ENCODE measurements around the gene SUMO3. TPM values are rescaled to one million over a fixed set of nuclear protein-coding genes. Genes with fewer than 3 reads are reported as not detected.

SUMO3 gene
- total and polyA plus RNA-seq, 2 of the 8 experiments (the other 6 are each of a cell fraction or from before 2014, with no cell fraction given) = 96.8 to 101 TPM

DNA sequence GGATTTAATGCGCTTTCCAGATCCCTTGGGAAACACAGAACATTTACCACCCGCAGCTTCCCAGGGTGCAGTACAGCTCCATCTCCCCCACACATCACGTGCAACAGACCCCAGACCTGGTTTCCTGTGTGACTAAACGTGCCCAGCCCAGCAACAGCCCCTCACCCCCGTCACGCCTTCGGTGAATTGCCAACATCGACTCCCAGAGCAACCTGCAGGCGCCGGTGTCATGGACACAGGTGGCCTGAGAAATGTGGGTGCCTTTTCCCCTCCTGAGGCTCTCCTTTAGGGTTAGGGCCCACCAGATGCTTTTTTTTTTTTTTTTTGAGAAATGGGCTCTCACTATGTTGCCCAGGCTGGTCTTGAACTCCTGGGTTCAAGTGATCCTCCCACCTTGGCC, 24.2 kb upstream of the SUMO3 start:
- Histone ChIP-seq H4K91ac (replicated peaks; ENCODE audit: insufficient read length, low read length) (no peak overlapping the region), H3K9me3 (ENCODE audit: insufficient read depth in 2 of 2, low read depth in 1 of 2, low read length in 1 of 2) (no peaks in the 10 kb centered on the region), H3K14ac (ENCODE audit: insufficient read length) (no peak overlapping the region), H3K4me1 (replicated peaks in 1 of 4; ENCODE audit: control insufficient read depth in 3 of 4, insufficient read depth in 4 of 4, low read length in 3 of 4) (peaks cover 0 to 16% (median 4%) of the 10 kb centered on the region in 4 experiments; a peak in 5 of 7 replicates), H3K27me3 (replicated peaks in 1 of 4; ENCODE audit: control insufficient read depth in 3 of 4, extremely low read depth in 1 of 4, insufficient read depth in 3 of 4, low read length in 3 of 4) (no peaks in the 10 kb centered on the region), H3K4me2 (ENCODE audit: insufficient read depth in 1 of 2, low read depth in 2 of 2, low read length in 2 of 2) (no peak overlapping the region), H2BK20ac (ENCODE audit: low read length) (no peak overlapping the region), H3K27ac (ENCODE audit: low read depth, low read length) (no peak overlapping the region), H3K23ac (ENCODE audit: insufficient read length) (no peak overlapping the region), H3K23me2 (ENCODE audit: low read depth, low read length) (peaks cover 3% of the 10 kb centered on the region), H3K4me3 (ENCODE audit: extremely low read depth in 1 of 4, insufficient read depth in 2 of 4, low read depth in 3 of 4, low read length in 4 of 4) (no peak overlapping the region), H2BK12ac (ENCODE audit: low read depth, low read length) (no peak overlapping the region), H2BK120ac (replicated peaks; ENCODE audit: low read depth, low read length) (no peak overlapping the region), H3K79me2 (ENCODE audit: control insufficient read depth in 1 of 2, insufficient read depth in 2 of 2, low read length in 2 of 2) (no peaks in the 10 kb centered on the region), H3K4ac (replicated peaks; ENCODE audit: insufficient read length, low read depth, low read length) (no peak overlapping the region), H3K56ac (replicated peaks; ENCODE audit: insufficient read length, low read depth, low read length) (no peak overlapping the region), H2AFZ (ENCODE audit: low read length) (no peak overlapping the region), H4K20me1 (replicated peaks in 1 of 2; ENCODE audit: control insufficient read depth in 1 of 2, insufficient read depth in 2 of 2, low read length in 2 of 2) (peaks cover 0 to 2% of the 10 kb centered on the region in 2 experiments), H2BK15ac (ENCODE audit: low read length) (0 out of 2 replicates have a peak overlapping the region, but pooled peaks have one; percentile 72), H3K9ac (replicated peaks in 1 of 4; ENCODE audit: extremely low read depth in 1 of 4, low read depth in 3 of 4, low read length in 3 of 4) (no peak overlapping the region), H4K8ac (ENCODE audit: extremely low read depth, insufficient read depth, low read length) (no peak overlapping the region), H4K5ac (ENCODE audit: insufficient read length, low read depth, low read length) (no peak overlapping the region), H3K79me1 (ENCODE audit: low read depth, low read length) (no peaks in the 10 kb centered on the region), H2AK5ac (ENCODE audit: low read depth, low read length) (no peak overlapping the region), H3K18ac (ENCODE audit: extremely low read depth, low read length) (no peak overlapping the region), H3K36me3 (ENCODE audit: control insufficient read depth in 2 of 4, insufficient read depth in 4 of 4, low read length in 3 of 4) (no peaks in the 10 kb centered on the region; a peak in 1 of 8 replicates), H2BK5ac (ENCODE audit: low read depth, low read length) (no peak overlapping the region)
- ChIA-PET POLR2A (ENCODE audit: partially characterized antibody) (no interaction called here), CTCF (ENCODE audit: partially characterized antibody) (no interaction called here)
- TF ChIP-seq, protein P1, sequence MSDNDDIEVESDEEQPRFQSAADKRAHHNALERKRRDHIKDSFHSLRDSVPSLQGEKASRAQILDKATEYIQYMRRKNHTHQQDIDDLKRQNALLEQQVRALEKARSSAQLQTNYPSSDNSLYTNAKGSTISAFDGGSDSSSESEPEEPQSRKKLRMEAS (IDR thresholded peaks at IDR 0.05) = no peak
- TF ChIP-seq CHD2 (IDR thresholded peaks at IDR 0.05; ENCODE audit: low read length) = no peak
- WGBS, 2 experiments (ENCODE audit: extremely low coverage in 1 of 2, insufficient coverage in 1 of 2, insufficient read length in 1 of 2, insufficient replicate concordance in 2 of 2, low coverage in 1 of 2, low lambda C conversion rate in 2 of 2, missing lambda C conversion rate in 1 of 2) = 91% methylated on average over 10 of the region's 10 CpGs; no CpG with 5 or more reads in 1 of the 2 experiments
- FAIRE-seq = no peak
- no peak for DNase-seq (ENCODE audit: low read depth in 1 of 2, low spot score in 2 of 2)
